Measurements from ENCODE around the gene SMIM8.

Gene SMIM8

DNA sequence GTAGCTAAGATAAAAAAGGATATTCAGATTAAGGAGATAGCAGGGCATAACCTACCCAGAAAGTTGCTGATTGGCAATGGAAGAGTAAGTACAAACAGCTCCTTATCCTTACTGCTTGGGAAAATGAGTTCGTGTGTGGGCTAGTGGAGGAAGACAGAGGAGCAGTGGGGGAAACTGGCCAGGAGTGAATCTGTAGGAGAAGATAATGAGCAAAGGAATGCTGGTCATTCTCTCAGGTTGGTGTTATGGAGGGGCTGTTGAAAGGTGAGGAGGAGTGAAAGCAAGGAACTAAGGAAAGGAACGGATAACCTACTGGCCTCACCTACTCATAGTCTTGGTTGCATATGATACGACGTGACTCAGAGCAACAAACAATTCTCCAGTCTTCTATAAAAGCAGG, 14.0 kb downstream of the SMIM8 start:
- DNase-seq: no peak

DNA sequence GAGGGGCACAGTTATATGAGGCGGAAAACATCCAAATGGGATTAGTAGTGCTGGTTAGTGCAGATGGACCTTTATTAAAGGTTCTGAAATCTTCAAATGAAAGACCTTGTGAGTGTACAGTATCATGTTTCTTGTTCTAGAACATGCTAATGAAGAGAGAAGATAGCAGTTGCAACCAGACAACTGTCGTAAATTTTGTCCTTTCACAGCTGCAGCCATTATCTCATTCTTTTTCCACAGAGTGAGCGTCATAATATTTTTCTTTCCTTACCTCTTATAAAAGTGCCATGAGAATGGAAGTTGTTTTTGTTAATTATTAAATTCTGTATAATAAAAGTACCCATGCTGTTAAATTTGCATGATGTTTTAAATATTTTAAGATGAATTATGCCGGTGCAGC, 17.8 kb downstream of the SMIM8 start:
- DNase-seq: no peak

DNA sequence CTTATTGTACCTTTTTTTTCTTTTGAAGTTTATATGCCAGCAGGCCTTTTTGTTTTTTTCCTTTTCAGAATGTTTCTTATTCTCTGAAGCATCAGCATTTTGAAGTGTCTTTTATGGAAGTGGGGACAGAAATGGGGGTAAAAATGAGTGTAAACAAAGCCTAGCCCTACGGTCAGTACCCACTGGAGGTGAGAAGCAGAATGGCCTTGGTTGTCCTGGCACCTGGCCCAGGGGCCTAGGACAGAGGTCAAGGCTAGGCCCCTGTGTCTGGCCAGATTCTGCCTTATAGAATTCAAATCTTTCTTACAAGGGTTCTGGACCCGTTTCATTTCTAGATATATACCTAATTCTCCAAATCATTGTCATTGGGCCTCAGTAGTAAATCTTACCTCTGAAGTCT, 18.8 kb downstream of the SMIM8 start:
- no peak for DNase-seq

DNA sequence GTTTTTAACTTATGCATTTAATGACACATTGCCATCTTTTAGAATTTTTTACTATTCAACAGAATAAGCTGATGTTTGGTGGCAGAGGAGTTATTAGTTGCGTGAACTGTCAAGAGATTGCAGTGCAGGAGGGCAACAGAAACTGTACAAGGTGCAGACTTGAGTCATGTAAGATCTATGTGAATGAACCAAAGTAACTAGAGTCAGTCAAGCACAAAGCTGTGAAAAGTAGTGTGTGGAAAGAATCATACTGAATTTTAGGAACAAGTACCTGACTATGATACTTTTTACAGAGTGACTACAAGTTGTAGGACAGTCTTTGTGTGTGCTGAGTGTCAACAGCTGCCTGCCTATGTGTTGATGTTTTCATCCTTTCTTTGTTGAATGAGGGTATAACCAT, 19.5 kb downstream of the SMIM8 start:
- no peak for DNase-seq

DNA sequence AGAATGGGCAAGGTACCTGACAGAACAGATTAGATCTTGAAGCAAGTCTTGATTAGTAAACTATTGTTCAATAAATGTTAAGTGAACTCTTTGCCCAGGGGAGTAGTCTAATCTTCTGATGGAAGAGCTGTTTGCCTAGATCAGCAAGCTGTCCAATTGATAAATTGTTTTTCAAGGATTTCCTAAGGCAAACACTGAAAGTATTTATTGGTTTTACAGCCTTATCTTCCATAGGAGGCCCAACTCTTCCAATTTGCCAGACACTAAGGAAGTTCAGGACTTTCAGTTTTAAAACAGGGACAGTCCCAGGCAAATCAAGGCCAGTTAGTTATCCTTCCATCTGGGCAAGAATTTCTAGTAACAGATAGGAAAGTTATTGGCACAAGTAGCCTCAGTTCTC, 20.4 kb downstream of the SMIM8 start:
- no peak for DNase-seq

DNA sequence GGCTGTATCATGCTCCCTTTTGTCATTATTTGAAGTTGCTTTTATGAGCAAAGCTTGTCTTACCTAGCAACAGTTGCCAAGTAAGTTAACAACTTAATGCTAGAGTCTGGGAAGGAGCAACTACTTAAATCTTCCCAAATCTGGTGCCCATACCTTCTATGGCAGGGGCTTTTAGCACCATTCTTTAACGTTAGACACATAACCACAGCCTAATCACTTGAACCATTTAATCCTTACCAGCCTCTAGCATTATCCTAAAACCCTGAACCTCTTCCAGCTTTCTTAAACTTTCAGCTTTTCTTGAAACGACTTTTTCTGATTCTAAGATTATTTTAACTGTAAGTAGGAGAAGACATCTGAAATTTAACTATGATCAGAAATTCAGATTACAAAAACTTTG, 22.3 kb downstream of the SMIM8 start, which contains the start of gene C6orf163:
C6orf163 (plus strand) TSS at position 83 of the 400 bp plus-strand sequence; CDS start at position 370, 287 bp downstream.
- no peak for DNase-seq

DNA sequence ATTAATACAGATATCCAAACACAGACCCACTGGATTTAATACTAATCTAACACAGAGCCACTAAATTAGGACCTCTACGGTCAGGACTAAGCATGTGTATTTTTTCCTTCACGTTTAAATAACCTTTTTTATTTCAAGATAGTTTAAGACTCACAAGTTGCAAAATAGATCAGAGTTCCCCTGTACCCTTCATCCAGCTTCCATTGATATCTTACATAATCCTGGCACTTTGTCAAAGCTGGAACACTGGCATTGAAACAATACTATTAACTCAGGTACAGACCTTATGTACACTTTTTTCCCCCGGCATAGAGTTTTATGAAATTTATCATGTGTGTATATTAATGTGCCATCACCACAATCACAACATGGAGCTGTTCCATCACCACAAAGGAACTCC, 24.3 kb downstream of the SMIM8 start:
- DNase-seq: no peak

DNA sequence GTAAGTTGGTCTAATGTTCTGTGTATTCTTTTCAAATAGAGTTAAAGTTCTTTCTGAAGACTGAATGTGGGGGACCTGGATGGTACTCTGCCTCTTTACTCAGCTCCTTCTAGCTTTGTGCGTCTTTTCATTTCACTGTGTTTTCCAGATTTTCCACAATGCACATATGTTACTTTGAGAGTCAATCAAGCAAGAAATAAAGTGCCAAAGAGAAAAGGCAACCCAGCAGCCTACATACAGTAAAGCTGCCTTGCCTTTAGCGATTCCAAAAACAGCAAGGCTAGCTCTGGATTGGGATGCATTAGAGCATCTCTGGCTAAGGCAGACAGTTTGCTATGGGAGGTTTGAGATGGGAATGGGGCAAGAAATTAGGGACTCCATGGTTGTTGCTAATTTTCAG, 27.5 kb downstream of the SMIM8 start:
- DNase-seq: no peak

DNA sequence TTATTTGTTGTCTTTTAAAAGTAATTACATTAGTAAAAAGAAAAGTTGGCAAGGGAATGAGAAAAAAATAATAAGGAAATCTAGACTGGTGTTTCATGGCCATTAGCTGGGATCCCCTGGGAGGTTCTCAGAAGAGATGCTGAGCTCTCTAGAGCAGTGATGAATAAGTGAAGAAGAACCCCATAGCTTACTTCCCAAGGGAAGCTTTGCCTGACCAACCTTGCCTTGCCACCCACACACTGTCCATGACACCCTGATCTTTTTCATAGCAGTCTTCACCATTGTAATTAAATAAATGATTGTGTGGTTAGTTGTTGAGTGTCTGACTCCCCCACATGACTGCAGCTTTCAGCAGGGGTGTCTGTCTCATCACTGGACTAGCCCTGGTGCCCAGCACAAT, 28.1 kb downstream of the SMIM8 start:
- no peak for DNase-seq

DNA sequence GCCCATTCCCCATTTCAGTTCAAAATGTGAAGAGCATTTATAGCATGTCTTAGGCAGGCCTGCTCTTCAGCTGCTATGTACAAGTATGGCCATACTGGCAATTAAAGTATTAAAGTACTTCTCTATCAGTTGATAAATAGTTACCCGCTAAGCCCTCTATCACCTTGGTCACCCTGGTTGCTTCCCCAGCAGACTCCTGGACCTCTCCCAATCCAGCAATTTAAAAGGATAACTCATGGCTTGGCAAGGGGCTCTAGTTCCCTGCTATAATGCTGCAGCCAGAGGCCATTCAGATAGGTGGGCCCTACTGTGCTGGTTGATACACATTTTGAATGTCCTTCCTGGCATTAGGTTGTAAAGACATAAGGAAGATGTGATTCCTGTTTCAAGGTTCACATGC, 29.2 kb downstream of the SMIM8 start:
- DNase-seq: no peak

DNA sequence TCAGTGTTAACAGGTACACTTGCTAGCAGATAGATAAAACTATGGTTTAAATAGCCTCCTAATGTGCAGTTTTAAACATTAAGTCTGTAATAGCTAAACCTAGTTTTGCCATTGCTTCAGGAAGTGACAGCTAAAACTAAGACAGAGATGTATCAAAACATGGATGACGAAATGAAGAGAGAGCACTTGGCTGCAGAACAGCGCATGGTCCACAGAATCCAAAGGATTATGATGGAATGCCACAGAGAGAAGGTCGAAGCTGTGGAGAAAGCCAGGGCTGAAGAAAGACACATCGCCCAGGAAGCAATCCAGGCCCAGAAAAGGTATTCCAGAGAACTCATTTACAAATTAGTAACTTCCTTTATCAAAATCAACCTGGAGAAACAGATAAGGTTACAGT, 33.8 kb downstream of the SMIM8 start:
- DNase-seq: no peak

DNA sequence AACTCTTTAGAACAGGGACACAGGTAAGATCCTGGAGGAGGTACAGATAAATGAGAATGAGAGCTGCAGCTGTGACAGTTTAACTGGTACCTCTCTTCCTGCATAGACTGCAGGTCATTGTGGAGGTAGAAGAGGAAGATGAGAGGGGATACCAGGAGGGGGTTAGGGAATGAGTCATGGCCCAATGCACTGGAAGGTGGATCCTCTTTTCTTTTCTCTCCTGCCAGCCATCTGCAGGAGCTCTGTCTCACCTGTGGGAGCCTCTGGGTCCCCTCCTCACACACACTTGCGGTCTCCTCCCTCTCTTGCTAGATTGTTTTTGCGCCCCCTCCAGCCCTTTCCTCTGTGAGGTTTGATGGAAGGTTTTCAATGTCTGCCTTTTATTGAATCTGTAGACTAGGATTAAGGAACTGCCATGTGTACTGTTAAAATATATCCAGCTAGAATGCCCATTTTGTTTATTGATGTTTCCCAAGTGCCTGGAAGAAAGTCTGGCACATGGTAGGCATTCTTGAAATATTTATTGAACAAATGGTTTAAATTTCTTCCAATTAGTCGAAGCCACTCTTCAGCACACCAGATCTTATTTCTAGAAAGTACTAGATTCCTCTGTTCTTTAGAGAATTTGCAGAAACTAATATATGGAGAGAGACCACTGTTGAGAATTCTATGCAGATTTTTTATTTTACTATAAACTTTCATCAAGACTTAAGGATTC, 35.2 kb downstream of the SMIM8 start:
- no peak for DNase-seq

DNA sequence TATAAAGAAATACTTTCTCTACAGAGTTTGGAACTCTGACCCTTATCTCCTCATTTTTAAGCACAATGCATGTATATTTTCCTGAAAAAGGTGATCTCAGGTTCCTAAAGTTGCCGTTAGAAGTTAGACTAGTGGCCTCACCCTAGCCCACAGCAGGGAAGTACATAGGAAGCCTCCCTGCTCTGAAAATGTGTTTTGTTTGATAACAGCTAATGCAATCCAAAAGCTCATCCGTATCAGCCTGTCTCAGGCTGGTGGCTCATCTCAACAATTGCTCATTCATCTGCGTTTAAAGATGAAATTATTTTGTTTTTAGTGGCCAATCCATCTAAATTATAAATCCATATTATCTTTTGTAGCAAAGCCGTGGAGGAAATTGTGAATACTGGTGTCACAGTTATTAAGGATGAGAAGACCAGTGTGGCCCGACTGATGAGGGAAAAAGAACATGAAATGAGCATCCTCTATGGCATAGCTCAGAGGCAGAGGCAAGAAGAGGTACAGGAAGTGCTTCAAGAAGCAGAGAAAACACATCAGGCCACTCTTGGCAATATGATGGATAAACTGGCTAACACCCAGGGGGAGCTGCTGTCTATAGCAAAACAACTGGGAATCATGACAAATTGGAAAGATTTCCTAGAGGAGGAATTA, 42.3 kb downstream of the SMIM8 start:
- DNase-seq: no peak

DNA sequence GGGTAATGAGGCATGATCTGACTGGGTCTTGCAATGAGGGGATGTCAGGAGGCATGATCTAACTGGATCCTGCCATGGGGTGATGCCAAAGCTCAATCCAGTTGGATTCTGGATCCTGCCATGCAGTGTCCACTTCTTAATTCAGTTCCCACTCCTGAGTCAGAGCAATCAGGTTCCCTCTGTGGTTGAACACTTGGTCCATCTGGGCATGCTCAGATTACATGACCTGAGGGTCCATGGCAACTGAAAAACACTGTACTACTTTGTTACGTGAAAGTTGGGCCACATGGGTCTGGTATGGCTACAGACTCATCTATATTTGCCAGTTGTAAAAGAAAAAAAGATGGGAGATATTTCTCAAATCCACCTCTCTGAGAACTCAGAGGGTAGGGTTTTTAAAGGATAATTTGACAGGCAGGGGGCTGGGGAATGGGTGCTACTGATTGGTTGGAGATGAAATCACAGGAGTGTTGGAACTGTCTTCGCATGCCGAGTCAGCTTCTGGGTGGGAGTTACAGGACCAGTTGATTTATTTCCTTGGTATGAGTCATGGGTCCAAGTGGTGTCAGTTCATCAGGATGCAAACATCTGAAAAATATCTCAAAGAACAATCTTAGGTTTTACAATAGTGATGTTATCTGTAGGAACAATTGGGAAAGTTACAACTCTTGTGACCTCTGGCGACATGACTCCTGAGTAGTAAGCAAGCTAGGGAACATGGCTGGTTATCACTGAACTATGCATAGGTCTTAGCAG, 43.9 kb downstream of the SMIM8 start:
- DNase-seq: no peak

DNA sequence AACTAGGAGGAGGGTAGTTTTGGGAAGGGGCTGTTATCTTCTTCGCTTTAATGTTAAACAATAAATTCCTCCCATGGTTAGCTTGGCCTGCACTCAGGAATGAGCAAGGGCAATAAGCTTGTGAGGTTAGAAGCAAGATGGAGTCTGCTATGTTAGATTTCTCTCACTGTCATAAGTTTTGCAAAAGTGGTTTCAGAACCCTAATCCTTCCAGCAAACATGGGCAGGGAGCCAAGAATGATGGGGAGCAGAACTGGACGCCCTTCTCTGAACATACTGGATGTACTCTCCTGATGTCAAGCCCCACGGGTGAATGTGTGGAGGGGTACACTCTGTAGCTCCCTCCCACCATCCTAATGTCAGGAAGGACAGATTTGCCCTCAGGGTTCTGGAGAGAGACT, 44.5 kb downstream of the SMIM8 start:
- DNase-seq: no peak

DNA sequence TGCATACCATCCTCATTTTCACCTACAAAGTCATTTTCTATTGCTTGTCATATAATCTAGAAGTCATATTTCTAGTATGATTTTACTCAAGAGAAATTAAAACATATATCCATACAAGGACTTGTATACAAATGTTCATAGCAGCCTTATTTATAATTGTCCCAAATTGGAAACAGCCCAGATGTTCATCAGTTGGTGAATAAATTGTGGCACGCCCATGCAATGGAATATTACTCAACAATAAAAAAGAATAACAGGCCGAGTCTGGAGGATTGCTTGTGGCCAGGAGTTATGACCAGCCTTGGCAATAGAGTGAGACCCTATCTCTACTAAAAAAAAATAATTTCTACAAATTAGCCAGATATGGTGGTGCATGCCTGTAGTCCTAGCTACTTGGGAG, 51.0 kb downstream of the SMIM8 start:
- no peak for DNase-seq

DNA sequence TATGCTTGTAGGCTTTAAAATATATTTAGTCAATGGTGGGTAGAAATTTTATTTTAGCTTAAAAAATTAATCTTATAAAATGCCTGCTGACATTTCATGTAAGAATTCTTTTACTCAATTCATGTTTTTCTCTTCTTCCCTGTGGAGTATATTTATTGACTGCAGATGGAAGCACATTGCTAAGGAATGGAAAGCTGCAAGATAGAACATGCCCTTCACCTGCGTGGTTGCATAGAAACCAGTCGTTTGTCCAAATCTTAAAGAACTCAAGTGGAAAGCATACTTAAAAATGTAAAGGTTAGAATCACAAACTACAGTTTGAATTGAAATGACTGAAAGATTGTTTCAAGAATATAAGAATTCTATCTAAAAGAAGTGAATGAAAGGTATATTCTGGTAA, 52.9 kb downstream of the SMIM8 start:
- DNase-seq: no peak

DNA sequence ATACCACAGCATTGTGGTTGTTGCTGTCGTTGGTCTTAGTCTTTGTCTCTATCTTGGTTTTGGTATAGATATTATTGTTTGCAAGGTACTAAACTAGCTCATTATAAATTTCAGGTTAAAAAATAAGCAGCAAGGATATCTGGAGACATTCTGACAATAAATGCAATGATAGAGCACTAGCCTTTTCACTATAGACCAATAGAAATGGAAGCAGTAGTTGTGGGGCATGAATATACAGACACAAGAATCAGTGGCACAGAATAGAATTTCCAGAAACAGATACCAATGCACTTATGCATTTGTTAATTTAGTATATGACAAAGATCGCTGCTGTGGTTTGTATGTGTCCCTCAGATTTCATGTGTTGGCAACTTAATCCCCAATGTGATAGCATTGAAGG, 54.3 kb downstream of the SMIM8 start:
- DNase-seq: no peak

DNA sequence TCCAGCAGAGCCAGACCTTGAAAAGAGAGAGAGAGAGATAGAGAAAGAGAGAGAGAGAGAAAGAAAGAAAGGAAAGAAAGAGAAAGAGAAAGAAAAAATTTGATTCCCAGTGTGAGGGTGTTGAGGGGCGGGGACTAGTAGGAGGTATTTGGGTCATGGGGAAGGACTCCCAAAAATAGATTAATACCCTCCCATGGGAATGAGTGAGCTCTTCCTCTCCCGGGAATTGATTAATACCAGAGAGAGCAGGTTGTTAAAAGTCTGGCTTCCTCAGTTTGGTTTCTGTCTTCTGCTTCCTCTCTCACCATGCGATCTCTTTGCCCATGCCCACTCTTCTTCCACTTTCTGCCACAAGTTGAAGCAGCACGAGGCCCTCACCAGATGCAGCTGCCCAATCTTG, 56.6 kb downstream of the SMIM8 start:
- no peak for DNase-seq

DNA sequence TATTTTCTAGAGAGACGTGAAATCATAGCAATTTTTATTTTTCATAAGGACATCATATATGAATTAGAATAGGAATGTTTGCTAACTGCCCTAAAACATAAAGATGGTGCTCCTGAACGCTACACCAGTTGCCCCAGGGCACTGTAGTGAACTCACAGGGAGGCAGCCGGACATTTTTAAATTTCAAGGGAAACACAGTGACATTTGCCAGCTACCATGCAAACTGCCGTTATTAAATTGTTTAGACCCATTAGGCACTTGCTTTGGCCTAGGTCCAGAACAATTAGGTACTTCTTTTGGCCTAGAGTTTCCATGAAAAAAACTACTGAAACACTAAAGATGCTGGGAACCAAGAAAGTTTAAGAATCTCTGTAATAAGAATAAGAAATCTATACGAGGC, 60.5 kb downstream of the SMIM8 start:
- no peak for DNase-seq

DNA sequence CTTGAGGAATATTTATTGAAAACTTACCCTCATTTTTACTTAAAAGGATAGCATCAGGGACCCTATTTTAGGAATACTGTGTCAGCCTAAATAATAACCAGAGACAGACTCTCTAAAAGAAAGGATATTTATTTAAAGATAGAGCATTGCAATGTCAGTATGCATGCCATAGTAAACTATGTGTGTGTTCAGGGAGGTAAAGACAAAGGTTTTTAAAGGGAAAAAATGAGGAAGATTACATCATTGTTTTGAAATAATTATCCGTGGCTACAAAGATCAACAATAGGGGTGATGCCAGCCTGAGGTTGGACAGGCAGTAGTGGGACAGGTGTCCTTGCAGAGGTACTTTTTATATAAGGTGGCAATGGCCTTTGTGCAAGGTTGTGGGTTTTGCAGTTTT, 61.6 kb downstream of the SMIM8 start:
- no peak for DNase-seq

DNA sequence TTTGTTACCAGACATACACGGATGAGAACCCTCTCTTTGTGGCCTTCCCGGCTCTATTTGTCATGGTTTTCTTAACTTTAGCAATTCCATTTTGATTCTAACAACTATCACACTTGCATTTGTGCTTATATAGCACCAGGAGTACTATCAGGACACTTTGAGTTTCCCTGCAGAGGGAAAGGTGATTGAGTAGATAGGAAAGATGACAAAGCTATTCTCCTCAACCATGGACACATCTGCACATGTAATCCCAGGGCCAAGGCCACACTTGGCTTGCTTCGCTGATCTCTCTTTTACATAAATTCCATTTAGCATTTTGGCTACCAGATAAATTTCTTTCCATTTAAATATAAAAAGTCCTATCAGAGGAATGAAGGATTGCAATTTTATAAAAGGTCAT, 62.1 kb downstream of the SMIM8 start:
- DNase-seq: no peak

DNA sequence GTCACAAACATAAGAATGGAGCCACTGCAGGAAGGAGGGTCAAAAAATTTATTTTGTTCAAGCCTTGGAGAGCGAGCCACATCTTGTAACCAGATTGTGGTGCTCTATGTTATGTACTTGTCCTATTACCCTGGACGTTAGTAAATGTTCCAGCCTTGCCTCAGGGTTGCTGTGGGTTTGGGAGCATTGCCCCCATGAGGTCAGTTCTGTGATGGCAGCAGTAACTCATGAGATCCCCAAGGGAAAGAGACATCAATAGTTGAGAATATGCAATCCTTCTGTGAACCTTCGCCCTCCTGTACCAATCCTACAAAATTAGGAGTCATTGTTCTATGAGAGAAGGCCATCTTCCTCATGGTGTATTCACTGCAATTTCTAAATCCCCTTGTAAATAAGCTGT, 68.9 kb downstream of the SMIM8 start:
- no peak for DNase-seq

All from activated naive CD4-positive, alpha-beta T cell treated with Interleukin-2 at 50 U/mL for 16 hours (primary cell).